GM13976 (cell line): ENCODE results near the gene NDUFB8.

ENCODE experiments used
- DNase-seq: peaks from one replicate; pipeline ENCODE4 v3.0.0; 2012; ENCODE audit warnings: low spot score
- in situ Hi-C: fragments of 300-500 bp; cut with MboI; formaldehyde crosslinking; loops from one replicate; pipeline ENCODE4 v1.12.0; 2022; ENCODE audit warnings: low sequenced_read_pairs, mixed read lengths, inconsistent platforms; ENCODE audit not compliant: unreplicated experiment
- TF ChIP-seq, protein P1 (sequence below): IDR thresholded peaks from 2 replicates; pipeline ENCODE4 v1.5.1; 2012; ENCODE audit warnings: borderline replicate concordance, mild to moderate bottlenecking; ENCODE audit not compliant: insufficient read depth; ENCODE audit errors: extremely low read depth, missing control alignments, control extremely low read depth

NDUFB8 gene

DNA sequence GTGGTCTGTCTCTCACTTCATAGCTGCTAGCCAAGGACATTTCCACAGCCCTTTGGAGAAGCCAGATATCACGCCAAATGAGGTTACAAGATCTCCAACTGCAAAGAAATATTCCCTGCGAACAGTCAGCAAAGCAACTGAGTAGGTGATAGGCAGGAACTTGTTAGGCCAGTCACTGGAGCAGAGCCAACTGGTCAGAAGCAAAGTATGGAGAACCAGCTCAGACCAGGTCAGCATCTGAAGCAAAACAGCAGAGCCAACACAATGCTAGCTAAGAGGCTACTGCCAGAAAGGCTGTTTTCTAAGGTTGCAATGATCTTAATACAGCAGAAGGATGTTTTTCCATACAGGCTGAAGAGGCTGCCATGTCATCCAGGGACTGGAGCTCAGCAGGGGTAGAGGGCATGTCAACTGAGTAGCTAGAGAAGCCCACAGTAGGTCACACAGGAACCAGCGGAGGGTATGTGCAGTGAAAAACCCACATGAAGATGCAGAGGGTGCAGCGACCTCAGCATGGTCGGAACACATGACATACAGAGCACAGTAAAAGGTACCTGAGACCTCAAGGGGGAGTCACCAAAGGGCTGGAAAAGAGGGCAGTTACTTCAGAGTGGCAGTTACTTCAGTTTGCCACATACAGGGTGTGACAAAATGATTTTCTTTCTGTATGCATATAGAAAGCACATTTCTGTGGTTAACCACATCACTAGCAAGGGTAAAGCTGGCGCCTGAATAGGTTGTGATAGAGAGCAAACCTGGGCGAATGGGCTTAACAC is 18.9 kb downstream of the NDUFB8 start:
- in situ Hi-C loops = loop anchor here (10.0 kb wide), 2 partner anchors 66 to 166 kb away; partner anchors contain the start of gene SCD
- no peak for DNase-seq

DNA sequence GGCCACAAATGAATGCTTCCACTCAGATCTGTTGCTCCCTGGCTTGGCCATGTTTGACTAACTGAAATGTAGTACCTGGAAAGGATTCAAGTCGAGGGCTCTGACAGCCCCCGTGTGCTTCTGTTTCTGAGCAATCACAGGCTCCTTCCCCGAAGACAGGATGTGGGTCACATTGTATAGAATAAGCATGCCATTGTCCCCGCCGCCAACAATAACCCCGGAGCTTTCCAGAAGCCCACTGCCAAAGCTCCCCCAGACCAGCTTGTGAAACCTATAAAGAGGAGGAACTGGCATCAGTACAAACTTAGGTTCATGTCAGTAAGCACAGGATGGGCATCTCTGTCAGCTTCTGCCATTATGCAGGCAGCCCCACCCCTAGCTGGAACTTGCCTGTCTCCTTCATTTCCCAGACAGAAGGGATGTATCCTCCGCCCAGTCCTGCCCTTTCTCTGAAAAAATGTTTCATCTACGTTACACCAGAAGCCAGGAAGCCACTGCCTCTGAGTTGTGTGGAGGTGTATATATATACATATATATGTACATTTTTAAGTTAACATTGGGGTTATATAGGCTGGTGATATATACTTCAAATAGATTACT is 20.3 kb downstream of the NDUFB8 start:
- TF ChIP-seq, protein P1, sequence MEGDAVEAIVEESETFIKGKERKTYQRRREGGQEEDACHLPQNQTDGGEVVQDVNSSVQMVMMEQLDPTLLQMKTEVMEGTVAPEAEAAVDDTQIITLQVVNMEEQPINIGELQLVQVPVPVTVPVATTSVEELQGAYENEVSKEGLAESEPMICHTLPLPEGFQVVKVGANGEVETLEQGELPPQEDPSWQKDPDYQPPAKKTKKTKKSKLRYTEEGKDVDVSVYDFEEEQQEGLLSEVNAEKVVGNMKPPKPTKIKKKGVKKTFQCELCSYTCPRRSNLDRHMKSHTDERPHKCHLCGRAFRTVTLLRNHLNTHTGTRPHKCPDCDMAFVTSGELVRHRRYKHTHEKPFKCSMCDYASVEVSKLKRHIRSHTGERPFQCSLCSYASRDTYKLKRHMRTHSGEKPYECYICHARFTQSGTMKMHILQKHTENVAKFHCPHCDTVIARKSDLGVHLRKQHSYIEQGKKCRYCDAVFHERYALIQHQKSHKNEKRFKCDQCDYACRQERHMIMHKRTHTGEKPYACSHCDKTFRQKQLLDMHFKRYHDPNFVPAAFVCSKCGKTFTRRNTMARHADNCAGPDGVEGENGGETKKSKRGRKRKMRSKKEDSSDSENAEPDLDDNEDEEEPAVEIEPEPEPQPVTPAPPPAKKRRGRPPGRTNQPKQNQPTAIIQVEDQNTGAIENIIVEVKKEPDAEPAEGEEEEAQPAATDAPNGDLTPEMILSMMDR = no peak
- in situ Hi-C loops = no loop called here
- DNase-seq = no peak

More for the DNA sequence above, 18.9 kb downstream of the NDUFB8 start:
- TF ChIP-seq, protein P1 = no peak

DNA sequence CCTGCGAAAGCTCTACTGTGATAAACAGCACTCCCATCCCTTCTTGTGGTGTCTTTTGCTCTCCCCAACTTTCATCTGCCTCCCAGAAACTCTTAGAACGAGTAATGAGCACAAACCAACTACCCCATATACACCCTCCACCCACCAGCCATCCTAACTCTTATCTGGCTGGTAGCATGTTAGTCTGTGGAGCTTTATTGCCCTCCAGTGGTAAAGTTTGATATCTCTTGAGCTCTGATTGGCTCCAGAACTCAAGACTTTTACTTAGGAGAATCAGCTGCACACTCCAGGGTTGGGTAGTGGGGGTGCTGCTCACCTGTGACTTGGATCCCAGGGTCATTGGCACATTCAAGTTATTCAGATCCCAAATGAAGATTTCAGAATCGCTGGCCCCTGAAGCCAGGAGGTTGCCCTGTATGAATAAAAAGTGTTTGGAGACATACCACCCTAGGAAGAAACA is 20.9 kb downstream of the NDUFB8 start:
- in situ Hi-C loops = no loop called here
- TF ChIP-seq, protein P1 = peak; percentile 22
- peak; percentile 56 for DNase-seq

DNA sequence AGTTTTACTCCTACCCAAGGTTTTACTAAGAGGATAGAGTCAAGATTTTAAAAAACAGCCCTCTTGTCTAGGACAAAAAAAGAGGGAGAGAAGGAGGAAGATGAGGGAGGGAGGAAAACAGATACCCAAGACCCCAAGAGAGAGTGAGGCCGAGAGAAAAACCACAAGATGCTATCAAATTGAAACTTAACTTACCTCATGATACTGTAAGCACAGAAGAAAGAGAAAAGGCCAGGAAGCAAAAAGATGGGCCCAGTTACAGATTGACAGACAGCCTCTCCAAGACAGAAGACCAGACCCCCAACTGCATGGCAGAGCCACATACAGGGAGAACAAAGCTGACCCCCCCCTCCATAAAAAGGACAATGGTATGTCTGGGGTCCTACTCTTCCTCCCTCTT is 21.4 kb downstream of the NDUFB8 start:
- in situ Hi-C loops = no loop called here

DNA sequence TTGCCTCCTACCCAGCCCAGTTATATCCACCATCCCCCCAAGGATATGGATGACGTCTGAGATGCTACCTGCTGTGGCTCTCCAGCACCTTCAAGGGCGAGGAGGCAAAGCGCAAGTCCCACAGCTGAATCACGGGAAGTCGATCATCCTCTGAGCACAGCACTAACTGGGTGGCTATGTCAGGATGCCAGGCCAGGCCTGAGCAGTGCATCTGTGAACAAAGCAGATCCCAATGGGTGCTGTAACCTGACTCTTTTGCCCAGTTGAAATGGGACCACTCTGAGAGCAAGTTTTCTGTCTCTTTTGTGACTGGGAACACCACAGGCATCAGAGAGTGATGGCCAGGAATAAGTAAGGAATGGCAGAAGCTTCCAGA is 22.3 kb downstream of the NDUFB8 start:
- in situ Hi-C loops = no loop called here
- no peak for DNase-seq
- TF ChIP-seq, protein P1 = no peak

More for the DNA sequence above, 21.4 kb downstream of the NDUFB8 start:
- TF ChIP-seq, protein P1 = no peak
- no peak for DNase-seq

DNA sequence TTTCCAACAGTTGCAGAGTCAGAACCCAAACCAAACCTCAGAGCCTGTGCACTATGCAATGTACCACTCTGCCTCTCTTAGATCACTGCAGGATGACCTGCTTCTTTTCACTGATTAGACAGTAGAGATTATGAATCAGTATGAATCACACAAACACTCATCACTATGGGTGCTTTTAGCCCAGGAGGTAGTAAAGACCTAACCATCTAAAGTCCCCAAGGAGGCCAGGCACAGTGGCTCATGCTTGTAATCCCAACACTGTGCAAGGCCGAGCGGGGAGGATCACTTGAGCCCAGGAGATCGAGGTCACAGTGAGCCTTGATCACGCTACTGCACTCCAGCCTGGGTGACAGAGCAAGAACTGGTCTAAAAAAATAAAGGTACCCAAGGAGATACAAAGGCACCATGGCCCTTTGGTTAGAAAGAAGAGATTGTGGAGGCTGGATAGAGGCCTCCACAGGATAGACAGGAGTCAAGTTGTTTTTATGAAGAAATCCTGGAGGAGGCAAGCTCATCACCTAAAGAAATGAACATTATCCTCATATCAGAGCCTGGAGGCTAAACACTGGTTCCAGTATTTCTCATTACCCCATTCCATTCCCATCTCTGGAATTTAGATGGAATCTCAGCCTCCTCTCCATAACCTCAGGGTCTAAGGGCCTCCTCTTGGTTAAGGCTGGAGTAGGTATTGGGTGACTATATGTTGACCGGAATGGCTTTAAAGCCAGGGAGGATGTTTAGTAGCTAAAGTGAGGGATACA is 22.9 kb downstream of the NDUFB8 start:
- TF ChIP-seq, protein P1 = no peak
- no peak for DNase-seq
- in situ Hi-C loops = no loop called here
